ENCODE data around the gene ADD3.

- TF ChIP-seq CTCF (IDR thresholded peaks at IDR 0.05; ENCODE audit: extremely low read depth in 1 of 2, insufficient read depth in 1 of 2, low read depth in 1 of 2, low read length in 2 of 2) (no peak), POLR2A (IDR thresholded peaks at IDR 0.05; ENCODE audit: low read depth, low read length) (no peak)
These were observed 99.6 kb downstream of the ADD3 start for GRCh38 chr10:110107430-110107829.
